HEK293 (cell line): Measurements from ENCODE around the gene PALM.

Source experiments
- CTCF ChIA-PET: fragments of 350-600 bp; formaldehyde crosslinking; extraction: SDS; loops from one replicate; lab custom pipeline; 2021; ENCODE audit warnings: antibody characterized with exemption; lab: Yijun Ruan, JAX
- POLR2A ChIA-PET: fragments of 300-600 bp; formaldehyde crosslinking; extraction: SDS; loops from one replicate; lab custom pipeline; 2020; ENCODE audit warnings: antibody characterized with exemption, inconsistent platforms; lab: Yijun Ruan, JAX
- H3K27ac ChIP-seq: fragments of 200-500 bp; sonication (Bioruptor generic); 2 replicates; pipeline ENCODE4 v1.5.1; 2014; ENCODE audit warnings: low read depth, low read length, control low read depth, inconsistent platforms; ENCODE audit errors: extremely low read depth
- H3K36me3 ChIP-seq, 2 experiments: fragments of 200-500 bp in 1 of 2; sonication (Bioruptor generic) in 1 of 2; 1 replicate in 1 of 2; 2 replicates in 1 of 2; pipeline ENCODE4 v1.5.1; 2014 to 2017; ENCODE audit warnings: inconsistent platforms in 2 of 2, low read length in 2 of 2; ENCODE audit not compliant: control insufficient read depth in 2 of 2, insufficient read depth in 1 of 2
- H3K4me1 ChIP-seq: fragments of 200-500 bp; sonication (Bioruptor generic); 2 replicates; pipeline ENCODE4 v1.5.1; 2014; ENCODE audit warnings: mild to moderate bottlenecking, low read length, inconsistent platforms; ENCODE audit not compliant: control insufficient read depth, insufficient read depth
- H3K4me3 ChIP-seq: 2 replicates; pipeline ENCODE4 v1.5.1; 2011; ENCODE audit warnings: low read depth, mild to moderate bottlenecking, control low read depth, low read length, moderate library complexity
- H3K9me3 ChIP-seq: fragments of 200-500 bp; sonication (Bioruptor generic); 2 replicates; pipeline ENCODE4 v1.5.1; 2014; ENCODE audit warnings: low read depth, low read length, inconsistent platforms; ENCODE audit not compliant: control insufficient read depth, insufficient read depth
- HOXD13 ChIP-seq: sonication (generic); formaldehyde crosslinking; IDR thresholded peaks from 2 replicates; pipeline ENCODE4 v1.8.0; 2022; ENCODE audit warnings: missing genetic modification reagents, borderline replicate concordance
- KLF1 ChIP-seq: fragments of 450-650 bp; formaldehyde crosslinking; IDR thresholded peaks from 2 replicates; pipeline ENCODE4 v1.5.1; 2016; ENCODE audit warnings: missing biosample characterization, missing genetic modification characterization
- KLF17 ChIP-seq: fragments of 450-650 bp; formaldehyde crosslinking; IDR thresholded peaks from 2 replicates; pipeline ENCODE4 v1.5.1; 2016; ENCODE audit warnings: missing biosample characterization, missing genetic modification characterization
- KLF7 ChIP-seq: fragments of 450-650 bp; formaldehyde crosslinking; IDR thresholded peaks from 2 replicates; pipeline ENCODE4 v1.5.1; 2016; ENCODE audit warnings: missing biosample characterization, missing genetic modification characterization, borderline replicate concordance
- SP2 ChIP-seq: fragments of 450-650 bp; formaldehyde crosslinking; IDR thresholded peaks from 2 replicates; pipeline ENCODE4 v1.5.1; 2016; ENCODE audit warnings: missing biosample characterization, missing genetic modification characterization
- ZBTB20 ChIP-seq: fragments of 450-650 bp; formaldehyde crosslinking; IDR thresholded peaks from 2 replicates; pipeline ENCODE4 v1.5.1; 2016; ENCODE audit warnings: missing biosample characterization, missing genetic modification characterization
- ZFHX2 ChIP-seq: fragments of 450-650 bp; formaldehyde crosslinking; conservative IDR thresholded peaks from 2 replicates; pipeline ENCODE4 v1.5.1; 2016; ENCODE audit warnings: missing biosample characterization, missing genetic modification characterization
- ZIC2 ChIP-seq: fragments of 450-650 bp; formaldehyde crosslinking; IDR thresholded peaks from 2 replicates; pipeline ENCODE4 v1.5.1; 2016; ENCODE audit warnings: missing biosample characterization, missing genetic modification characterization
- ZNF121 ChIP-seq: fragments of 450-650 bp; formaldehyde crosslinking; IDR thresholded peaks from 2 replicates; pipeline ENCODE4 v1.5.1; 2016; ENCODE audit warnings: missing biosample characterization, missing genetic modification characterization
- ZNF211 ChIP-seq: fragments of 450-650 bp; formaldehyde crosslinking; IDR thresholded peaks from 2 replicates; pipeline ENCODE4 v1.5.1; 2016; ENCODE audit warnings: low read depth, missing biosample characterization, missing genetic modification characterization
- ZNF280D ChIP-seq: fragments of 450-650 bp; formaldehyde crosslinking; IDR thresholded peaks from 2 replicates; pipeline ENCODE4 v1.5.1; 2016; ENCODE audit warnings: missing biosample characterization, missing genetic modification characterization
- ZNF341 ChIP-seq: fragments of 450-650 bp; formaldehyde crosslinking; IDR thresholded peaks from 2 replicates; pipeline ENCODE4; 2016; ENCODE audit warnings: low read depth, missing biosample characterization, missing genetic modification characterization
- ZNF366 ChIP-seq: fragments of 450-650 bp; formaldehyde crosslinking; conservative IDR thresholded peaks from 2 replicates; pipeline ENCODE4 v1.5.1; 2016; ENCODE audit warnings: missing biosample characterization, missing genetic modification characterization
- ZNF426 ChIP-seq: fragments of 450-650 bp; formaldehyde crosslinking; IDR thresholded peaks from 2 replicates; pipeline ENCODE4 v1.5.1; 2017; ENCODE audit warnings: missing biosample characterization, missing genetic modification characterization, mild to moderate bottlenecking, inconsistent platforms, moderate library complexity
- ZNF501 ChIP-seq: fragments of 450-650 bp; formaldehyde crosslinking; IDR thresholded peaks from 2 replicates; pipeline ENCODE4 v1.5.1; 2016; ENCODE audit warnings: missing biosample characterization, missing genetic modification characterization
- ZNF544 ChIP-seq: fragments of 450-650 bp; formaldehyde crosslinking; IDR thresholded peaks from 2 replicates; pipeline ENCODE4 v1.5.0; 2017; ENCODE audit warnings: missing biosample characterization, missing genetic modification characterization
- ZNF558 ChIP-seq: fragments of 450-650 bp; formaldehyde crosslinking; IDR thresholded peaks from 2 replicates; pipeline ENCODE4 v1.5.1; 2016; ENCODE audit warnings: missing biosample characterization, missing genetic modification characterization
- ZNF580 ChIP-seq: fragments of 450-650 bp; formaldehyde crosslinking; IDR thresholded peaks from 2 replicates; pipeline ENCODE4 v1.5.1; 2016; ENCODE audit warnings: missing biosample characterization, missing genetic modification characterization
- ZNF639 ChIP-seq: fragments of 450-650 bp; formaldehyde crosslinking; IDR thresholded peaks from 2 replicates; pipeline ENCODE4 v1.5.1; 2016; ENCODE audit warnings: missing biosample characterization, missing genetic modification characterization
- ZNF654 ChIP-seq: fragments of 450-650 bp; formaldehyde crosslinking; IDR thresholded peaks from 2 replicates; pipeline ENCODE4 v1.5.1; 2016; ENCODE audit warnings: low read depth, missing biosample characterization, missing genetic modification characterization
- ZNF660 ChIP-seq: fragments of 450-650 bp; IDR thresholded peaks from 2 replicates; pipeline ENCODE4 v1.5.1; 2018; ENCODE audit warnings: missing biosample characterization, mild to moderate bottlenecking, missing genetic modification characterization
- ZNF707 ChIP-seq: fragments of 450-650 bp; formaldehyde crosslinking; IDR thresholded peaks from 2 replicates; pipeline ENCODE4 v1.5.1; 2016; ENCODE audit warnings: missing biosample characterization, missing genetic modification characterization
- ZNF777 ChIP-seq: fragments of 450-650 bp; formaldehyde crosslinking; IDR thresholded peaks from 2 replicates; pipeline ENCODE4 v1.5.1; 2017; ENCODE audit warnings: missing biosample characterization, missing genetic modification characterization, borderline replicate concordance
- ZNF792 ChIP-seq: fragments of 450-650 bp; formaldehyde crosslinking; IDR thresholded peaks from 2 replicates; pipeline ENCODE4 v1.5.1; 2016; ENCODE audit warnings: missing biosample characterization, missing genetic modification characterization

The PALM gene

GRCh38 chr19:751501-752341, 43.0 kb downstream of the PALM start:
- CTCF ChIA-PET, result interaction anchor here (0.7 to 1.9 kb wide), 3 partner anchors 13 to 246 kb away, joined by 3 to 4 read pairs (median 3); no protein-coding TSS in a partner anchor
- no peaks in the 10 kb centered on the region for H3K9me3 ChIP-seq
- no peaks in the 10 kb centered on the region for H3K36me3 ChIP-seq
- TF ChIP-seq ZNF654 (tag by site-specific recombination) (no peak), ZIC2 (peak; percentile 71), ZNF660 (tag by site-specific recombination) (no peak), KLF1 (tag by site-specific recombination) (peak; percentile 15; the same call in 1 of the 2 replicates), ZNF544 (tag by site-specific recombination) (no peak), ZNF558 (tag by site-specific recombination) (no peak), ZNF341 (no peak), ZNF280D (tag by site-specific recombination) (no peak), ZNF707 (tag by site-specific recombination) (no peak), ZNF501 (tag by site-specific recombination) (no peak)
- no peaks in the 10 kb centered on the region for H3K4me1 ChIP-seq
- no peak overlapping the region for H3K4me3 ChIP-seq
- POLR2A ChIA-PET, result interaction anchor here (0.5 to 1.0 kb wide), 3 partner anchors 10 to 289 kb away, joined by 4 to 8 read pairs (median 4); no protein-coding TSS in a partner anchor
- no peak overlapping the region for H3K27ac ChIP-seq

- Histone ChIP-seq H3K4me1 (no peaks in the 10 kb centered on the region), H3K9me3 (no peaks in the 10 kb centered on the region), H3K27ac (no peak overlapping the region), H3K36me3 (no peaks in the 10 kb centered on the region)
- CTCF ChIA-PET, result interaction anchor here (0.6 to 1.9 kb wide), 4 partner anchors 13 to 45 kb away, joined by 3 to 5 read pairs (median 4); no protein-coding TSS in a partner anchor
- POLR2A ChIA-PET, result interaction anchor here (0.6 to 1.0 kb wide), 3 partner anchors 11 to 319 kb away, joined by 4 to 8 read pairs (median 8); no protein-coding TSS in a partner anchor
- TF ChIP-seq SP2 (tag by site-specific recombination) (0 out of 2 replicates have a peak, but pooled peaks have one; percentile 7), ZNF121 (no peak), KLF1 (tag by site-specific recombination) (peak; percentile 99), ZNF792 (peak; percentile 93), KLF17 (tag by site-specific recombination) (peak; percentile 96), ZNF777 (tag by site-specific recombination) (no peak)
- TF ChIP-seq, all 188 proteins: peak for 4
- no peak overlapping the region for H3K4me3 ChIP-seq
These were observed 44.1 kb downstream of the PALM start for GRCh38 chr19:752652-753517.

GRCh38 chr19:754530-754929, 45.8 kb downstream of the PALM start:
- no peaks in the 10 kb centered on the region for H3K9me3 ChIP-seq
- H3K27ac ChIP-seq, result no peak overlapping the region
- H3K4me3 ChIP-seq, result no peak overlapping the region
- ChIA-PET POLR2A (no interaction called here), CTCF (no interaction called here)
- H3K4me1 ChIP-seq, result no peaks in the 10 kb centered on the region
- H3K36me3 ChIP-seq, result no peaks in the 10 kb centered on the region
- TF ChIP-seq ZBTB20 (tag by site-specific recombination) (no peak), ZNF366 (tag by site-specific recombination) (no peak), ZNF426 (tag by site-specific recombination) (no peak), HOXD13 (CRISPR knock-in tag) (no peak), ZNF639 (no peak), ZFHX2 (tag by site-specific recombination) (no peak), ZNF580 (tag by site-specific recombination) (no peak), ZNF211 (tag by site-specific recombination) (no peak), KLF7 (no peak)
